HL-60 (cell line): ENCODE results near the gene CCDC117.
A peak's percentile ranks its signal among the peaks of the same experiment; 100 is the strongest.

Experiments
- CTCF ChIP-seq: IDR thresholded peaks from one replicate; pipeline ENCODE4 v1.5.1; 2011; ENCODE audit warnings: low read length, control low read depth, inconsistent platforms; ENCODE audit not compliant: insufficient read depth
- POLR2AphosphoS5 ChIP-seq: IDR thresholded peaks from 2 replicates; pipeline ENCODE4 v1.6.1; 2012; ENCODE audit warnings: low read depth
- SPI1 ChIP-seq: IDR thresholded peaks from 2 replicates; pipeline ENCODE4 v1.6.1; 2012; ENCODE audit warnings: low read depth, mild to moderate bottlenecking, borderline replicate concordance
- TF ChIP-seq, protein P1 (sequence below): IDR thresholded peaks from 2 replicates; pipeline ENCODE4 v1.6.1; 2012; ENCODE audit warnings: low read depth; ENCODE audit not compliant: insufficient replicate concordance

DNA sequence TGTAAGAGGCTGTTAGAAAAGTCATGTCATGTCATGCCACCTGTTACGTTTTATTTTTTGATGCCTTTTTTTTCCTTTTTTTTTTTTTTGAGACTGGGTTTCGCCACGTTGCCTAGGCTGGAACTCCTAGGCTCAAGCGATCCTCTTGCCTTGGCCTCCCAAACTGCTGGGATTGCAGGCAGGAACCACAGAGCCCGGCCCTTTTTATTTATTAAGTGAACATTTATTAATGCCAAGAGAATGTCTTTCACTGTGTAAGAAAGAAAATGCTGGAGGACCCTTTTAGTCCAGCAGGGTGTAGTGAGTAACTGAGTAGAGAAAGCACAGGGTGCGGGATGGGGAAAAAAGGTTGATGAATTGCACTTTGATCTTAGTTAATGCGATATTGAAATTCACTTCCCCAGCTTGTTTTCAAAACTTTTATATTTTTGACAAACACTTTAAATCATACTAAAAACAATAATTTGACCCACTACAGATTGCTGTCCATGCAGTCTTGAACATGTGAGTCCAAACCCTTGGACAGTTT, 30.2 kb downstream of the CCDC117 start:
- TF ChIP-seq CTCF, result no peak
- TF ChIP-seq, protein P1, sequence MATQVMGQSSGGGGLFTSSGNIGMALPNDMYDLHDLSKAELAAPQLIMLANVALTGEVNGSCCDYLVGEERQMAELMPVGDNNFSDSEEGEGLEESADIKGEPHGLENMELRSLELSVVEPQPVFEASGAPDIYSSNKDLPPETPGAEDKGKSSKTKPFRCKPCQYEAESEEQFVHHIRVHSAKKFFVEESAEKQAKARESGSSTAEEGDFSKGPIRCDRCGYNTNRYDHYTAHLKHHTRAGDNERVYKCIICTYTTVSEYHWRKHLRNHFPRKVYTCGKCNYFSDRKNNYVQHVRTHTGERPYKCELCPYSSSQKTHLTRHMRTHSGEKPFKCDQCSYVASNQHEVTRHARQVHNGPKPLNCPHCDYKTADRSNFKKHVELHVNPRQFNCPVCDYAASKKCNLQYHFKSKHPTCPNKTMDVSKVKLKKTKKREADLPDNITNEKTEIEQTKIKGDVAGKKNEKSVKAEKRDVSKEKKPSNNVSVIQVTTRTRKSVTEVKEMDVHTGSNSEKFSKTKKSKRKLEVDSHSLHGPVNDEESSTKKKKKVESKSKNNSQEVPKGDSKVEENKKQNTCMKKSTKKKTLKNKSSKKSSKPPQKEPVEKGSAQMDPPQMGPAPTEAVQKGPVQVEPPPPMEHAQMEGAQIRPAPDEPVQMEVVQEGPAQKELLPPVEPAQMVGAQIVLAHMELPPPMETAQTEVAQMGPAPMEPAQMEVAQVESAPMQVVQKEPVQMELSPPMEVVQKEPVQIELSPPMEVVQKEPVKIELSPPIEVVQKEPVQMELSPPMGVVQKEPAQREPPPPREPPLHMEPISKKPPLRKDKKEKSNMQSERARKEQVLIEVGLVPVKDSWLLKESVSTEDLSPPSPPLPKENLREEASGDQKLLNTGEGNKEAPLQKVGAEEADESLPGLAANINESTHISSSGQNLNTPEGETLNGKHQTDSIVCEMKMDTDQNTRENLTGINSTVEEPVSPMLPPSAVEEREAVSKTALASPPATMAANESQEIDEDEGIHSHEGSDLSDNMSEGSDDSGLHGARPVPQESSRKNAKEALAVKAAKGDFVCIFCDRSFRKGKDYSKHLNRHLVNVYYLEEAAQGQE, result no peak
- peak; percentile 2; the same call in 1 of the 2 replicates for TF ChIP-seq POLR2AphosphoS5
- TF ChIP-seq SPI1, result no peak
